Measurements from ENCODE around the gene GTF3C6.

GTF3C6 gene

DNA sequence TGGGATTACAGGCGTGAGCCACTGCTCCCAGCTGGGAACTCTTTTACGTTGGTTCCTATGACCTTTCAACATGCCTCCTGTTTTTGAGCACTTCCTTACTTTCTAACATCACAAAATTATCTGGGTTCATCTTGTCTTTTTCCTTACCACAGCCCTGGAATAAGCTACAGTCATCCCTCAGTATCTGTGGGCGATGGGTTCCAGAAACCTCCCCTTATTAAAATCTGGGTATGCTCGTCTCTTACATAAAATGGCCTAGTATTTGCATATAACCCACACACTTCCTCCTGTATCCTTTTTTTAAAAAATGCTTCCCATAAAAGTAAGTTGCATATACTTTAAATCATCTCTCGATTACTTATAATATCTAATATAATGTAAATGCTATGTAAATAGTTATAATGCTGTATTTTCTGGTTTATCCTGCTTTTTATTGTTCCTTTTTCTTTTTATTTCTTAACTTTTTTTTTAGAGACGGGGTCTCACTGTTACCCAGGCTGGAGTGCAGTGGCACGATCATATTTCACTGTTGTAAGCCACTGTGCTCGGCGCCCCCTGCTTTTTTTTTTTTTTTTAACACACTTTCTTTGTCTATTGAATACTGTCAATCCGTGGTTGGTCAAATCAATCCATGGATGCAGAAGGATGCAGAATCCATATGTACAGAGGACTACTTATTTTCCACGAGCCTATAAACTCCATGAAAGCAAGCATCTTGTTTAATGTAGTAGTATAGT is 32.5 kb downstream of the GTF3C6 start:
- ChIA-PET CTCF (interaction anchor here (0.8 to 0.9 kb wide), 3 partner anchors 309 to 463 kb away, joined by 3 to 4 read pairs (median 3); no protein-coding TSS in a partner anchor), POLR2A (no interaction called here)
- Histone ChIP-seq H3K4me1 (ENCODE audit: control extremely low read depth in 1 of 4, control insufficient read depth in 4 of 4, insufficient read depth in 4 of 4, low read length in 3 of 4) (no peaks in the 10 kb centered on the region), H3K9me3 (ENCODE audit: control extremely low read depth in 1 of 5, control insufficient read depth in 4 of 5, insufficient read depth in 2 of 5, low read depth in 1 of 5, low read length in 4 of 5) (no peaks in the 10 kb centered on the region), H3K27me3 (replicated peaks in 2 of 5; ENCODE audit: control insufficient read depth in 4 of 5, insufficient read depth in 5 of 5, low read length in 4 of 5) (no peaks in the 10 kb centered on the region), H3K27ac (ENCODE audit: insufficient read depth in 1 of 2, low read depth in 1 of 2, low read length in 2 of 2, poor library complexity in 1 of 2, severe bottlenecking in 2 of 2) (no peak overlapping the region), H3K4me3 (ENCODE audit: control insufficient read depth in 1 of 7, extremely low read depth in 1 of 7, insufficient read depth in 4 of 7, low read depth in 2 of 7, low read length in 6 of 7) (no peak overlapping the region), H3K36me3 (ENCODE audit: control insufficient read depth in 4 of 4, insufficient read depth in 4 of 4, low read length in 3 of 4) (peaks cover 5 to 48% (median 36%) of the 10 kb centered on the region in 4 experiments)
- 100% methylated on average over 5 of the region's 11 CpGs for WGBS (ENCODE audit: insufficient coverage)
- no peak for DNase-seq

- Histone ChIP-seq H3K4me3 (ENCODE audit: control insufficient read depth in 1 of 7, extremely low read depth in 1 of 7, insufficient read depth in 4 of 7, low read depth in 2 of 7, low read length in 6 of 7) (no peak overlapping the region), H3K36me3 (ENCODE audit: control insufficient read depth in 4 of 4, insufficient read depth in 4 of 4, low read length in 3 of 4) (peaks cover 14 to 72% (median 49%) of the 10 kb centered on the region in 4 experiments), H3K27ac (ENCODE audit: insufficient read depth in 1 of 2, low read depth in 1 of 2, low read length in 2 of 2, poor library complexity in 1 of 2, severe bottlenecking in 2 of 2) (no peak overlapping the region), H3K27me3 (replicated peaks in 2 of 5; ENCODE audit: control insufficient read depth in 4 of 5, insufficient read depth in 5 of 5, low read length in 4 of 5) (no peaks in the 10 kb centered on the region), H3K9me3 (ENCODE audit: control extremely low read depth in 1 of 5, control insufficient read depth in 4 of 5, insufficient read depth in 2 of 5, low read depth in 1 of 5, low read length in 4 of 5) (no peaks in the 10 kb centered on the region), H3K4me1 (ENCODE audit: control extremely low read depth in 1 of 4, control insufficient read depth in 4 of 4, insufficient read depth in 4 of 4, low read length in 3 of 4) (no peaks in the 10 kb centered on the region)
- ChIA-PET POLR2A (no interaction called here), CTCF (interaction anchor here (1.6 kb wide), 1 partner anchor 468 kb away, joined by 6 read pairs; no protein-coding TSS in a partner anchor)
- WGBS (ENCODE audit: insufficient coverage), result 95% methylated on average over 9 of the region's 9 CpGs
- no peak for DNase-seq
Measured at GRCh38 chr6:110996691-110997090, 38.2 kb downstream of the GTF3C6 start.

GRCh38 chr6:110999634-111000270 is 41.2 kb downstream of the GTF3C6 start:
- CTCF ChIA-PET, result interaction anchor here (0.6 to 3.4 kb wide), 11 partner anchors 11 to 1101 kb away, joined by 3 to 32 read pairs (median 3); no protein-coding TSS in a partner anchor
- no peak overlapping the region for H3K4me3 ChIP-seq (ENCODE audit: control insufficient read depth in 1 of 7, extremely low read depth in 1 of 7, insufficient read depth in 4 of 7, low read depth in 2 of 7, low read length in 6 of 7)
- H3K9me3 ChIP-seq (ENCODE audit: control extremely low read depth in 1 of 5, control insufficient read depth in 4 of 5, insufficient read depth in 2 of 5, low read depth in 1 of 5, low read length in 4 of 5), result no peaks in the 10 kb centered on the region
- H3K36me3 ChIP-seq (ENCODE audit: control insufficient read depth in 4 of 4, insufficient read depth in 4 of 4, low read length in 3 of 4), result peaks cover 15 to 71% (median 55%) of the 10 kb centered on the region in 4 experiments
- no peaks in the 10 kb centered on the region for H3K27me3 ChIP-seq (replicated peaks in 2 of 5; ENCODE audit: control insufficient read depth in 4 of 5, insufficient read depth in 5 of 5, low read length in 4 of 5)
- H3K4me1 ChIP-seq (ENCODE audit: control extremely low read depth in 1 of 4, control insufficient read depth in 4 of 4, insufficient read depth in 4 of 4, low read length in 3 of 4), result no peaks in the 10 kb centered on the region
- POLR2A ChIA-PET, result no interaction called here
- WGBS (ENCODE audit: insufficient coverage), result 60% methylated on average over 1 of the region's 2 CpGs
- peak; percentile 57 to 79 (median 77) for DNase-seq
- H3K27ac ChIP-seq (ENCODE audit: insufficient read depth in 1 of 2, low read depth in 1 of 2, low read length in 2 of 2, poor library complexity in 1 of 2, severe bottlenecking in 2 of 2), result no peak overlapping the region

DNA sequence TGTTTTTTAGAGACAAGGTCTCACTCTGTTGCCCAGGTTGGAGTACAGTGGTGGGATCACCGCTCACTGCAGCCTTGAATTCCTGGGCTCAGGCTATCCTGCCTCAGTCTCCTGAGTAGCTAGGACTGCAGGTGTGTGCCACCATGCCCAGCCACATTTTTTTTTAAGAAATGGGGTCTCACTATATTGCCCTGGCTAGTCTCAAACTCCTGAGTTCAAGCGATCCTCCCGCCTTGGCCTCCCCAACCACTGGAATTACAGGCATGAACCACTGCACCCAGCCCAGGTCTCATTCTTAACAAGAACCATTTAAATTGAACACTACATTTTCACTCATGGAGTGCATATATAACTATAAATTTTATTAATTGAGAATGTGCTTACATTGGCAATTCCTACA is 43.8 kb downstream of the GTF3C6 start:
- H3K4me1 ChIP-seq (ENCODE audit: control extremely low read depth in 1 of 4, control insufficient read depth in 4 of 4, insufficient read depth in 4 of 4, low read length in 3 of 4), result no peaks in the 10 kb centered on the region
- no peak overlapping the region for H3K27ac ChIP-seq (ENCODE audit: insufficient read depth in 1 of 2, low read depth in 1 of 2, low read length in 2 of 2, poor library complexity in 1 of 2, severe bottlenecking in 2 of 2)
- H3K36me3 ChIP-seq (ENCODE audit: control insufficient read depth in 4 of 4, insufficient read depth in 4 of 4, low read length in 3 of 4), result peaks cover 15 to 69% (median 43%) of the 10 kb centered on the region in 4 experiments
- WGBS (ENCODE audit: insufficient coverage), result 100% methylated on average over 2 of the region's 3 CpGs
- H3K4me3 ChIP-seq (ENCODE audit: control insufficient read depth in 1 of 7, extremely low read depth in 1 of 7, insufficient read depth in 4 of 7, low read depth in 2 of 7, low read length in 6 of 7), result no peak overlapping the region
- H3K27me3 ChIP-seq (replicated peaks in 2 of 5; ENCODE audit: control insufficient read depth in 4 of 5, insufficient read depth in 5 of 5, low read length in 4 of 5), result no peaks in the 10 kb centered on the region
- POLR2A ChIA-PET, result no interaction called here
- DNase-seq, result no peak
- CTCF ChIA-PET, result interaction anchor here (0.8 to 1.3 kb wide), 4 partner anchors 9 to 458 kb away, joined by 3 to 8 read pairs (median 3); no protein-coding TSS in a partner anchor
- H3K9me3 ChIP-seq (ENCODE audit: control extremely low read depth in 1 of 5, control insufficient read depth in 4 of 5, insufficient read depth in 2 of 5, low read depth in 1 of 5, low read length in 4 of 5), result no peaks in the 10 kb centered on the region

- WGBS (ENCODE audit: insufficient coverage), result 100% methylated on average over 2 of the region's 2 CpGs
- Histone ChIP-seq H3K27me3 (replicated peaks in 2 of 5; ENCODE audit: control insufficient read depth in 4 of 5, insufficient read depth in 5 of 5, low read length in 4 of 5) (no peaks in the 10 kb centered on the region), H3K36me3 (ENCODE audit: control insufficient read depth in 4 of 4, insufficient read depth in 4 of 4, low read length in 3 of 4) (peaks cover 16 to 63% (median 38%) of the 10 kb centered on the region in 4 experiments), H3K4me3 (ENCODE audit: control insufficient read depth in 1 of 7, extremely low read depth in 1 of 7, insufficient read depth in 4 of 7, low read depth in 2 of 7, low read length in 6 of 7) (no peak overlapping the region), H3K9me3 (ENCODE audit: control extremely low read depth in 1 of 5, control insufficient read depth in 4 of 5, insufficient read depth in 2 of 5, low read depth in 1 of 5, low read length in 4 of 5) (peaks cover 0 to 4% (median 0%) of the 10 kb centered on the region in 5 experiments), H3K27ac (ENCODE audit: insufficient read depth in 1 of 2, low read depth in 1 of 2, low read length in 2 of 2, poor library complexity in 1 of 2, severe bottlenecking in 2 of 2) (no peak overlapping the region), H3K4me1 (ENCODE audit: control extremely low read depth in 1 of 4, control insufficient read depth in 4 of 4, insufficient read depth in 4 of 4, low read length in 3 of 4) (no peaks in the 10 kb centered on the region)
- DNase-seq, result peak; percentile 55 to 82 (median 80)
- ChIA-PET CTCF (interaction anchor here (0.6 to 5.0 kb wide), 21 partner anchors 8 to 576 kb away, joined by 3 to 74 read pairs (median 6); partner anchors contain the start of gene RPF2), POLR2A (no interaction called here)
Measured at GRCh38 chr6:111011360-111012142, 53.0 kb downstream of the GTF3C6 start.

DNA sequence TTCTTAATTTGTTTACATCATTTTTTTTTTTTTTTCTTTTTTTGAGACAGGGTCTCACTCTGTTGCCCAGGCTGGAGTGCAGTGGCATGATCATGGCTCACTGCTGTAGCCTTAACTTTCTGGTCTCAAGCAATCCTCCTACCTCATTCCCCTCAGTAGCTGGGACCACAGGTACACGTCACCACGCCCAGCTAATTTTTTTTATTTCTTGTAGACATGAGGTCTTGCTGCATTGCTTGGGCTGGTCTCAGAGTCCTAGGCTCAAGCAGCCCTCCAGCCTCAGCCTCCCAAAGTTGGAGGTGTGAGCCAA is 53.6 kb downstream of the GTF3C6 start:
- DNase-seq, result no peak
- 100% methylated on average over 1 of the region's 2 CpGs for WGBS (ENCODE audit: insufficient coverage)
- Histone ChIP-seq H3K9me3 (ENCODE audit: control extremely low read depth in 1 of 5, control insufficient read depth in 4 of 5, insufficient read depth in 2 of 5, low read depth in 1 of 5, low read length in 4 of 5) (peaks cover 0 to 4% (median 0%) of the 10 kb centered on the region in 5 experiments), H3K27ac (ENCODE audit: insufficient read depth in 1 of 2, low read depth in 1 of 2, low read length in 2 of 2, poor library complexity in 1 of 2, severe bottlenecking in 2 of 2) (no peak overlapping the region), H3K4me3 (ENCODE audit: control insufficient read depth in 1 of 7, extremely low read depth in 1 of 7, insufficient read depth in 4 of 7, low read depth in 2 of 7, low read length in 6 of 7) (no peak overlapping the region), H3K4me1 (ENCODE audit: control extremely low read depth in 1 of 4, control insufficient read depth in 4 of 4, insufficient read depth in 4 of 4, low read length in 3 of 4) (no peaks in the 10 kb centered on the region), H3K36me3 (ENCODE audit: control insufficient read depth in 4 of 4, insufficient read depth in 4 of 4, low read length in 3 of 4) (peaks cover 16 to 62% (median 36%) of the 10 kb centered on the region in 4 experiments), H3K27me3 (replicated peaks in 2 of 5; ENCODE audit: control insufficient read depth in 4 of 5, insufficient read depth in 5 of 5, low read length in 4 of 5) (no peaks in the 10 kb centered on the region)
- ChIA-PET POLR2A (no interaction called here), CTCF (interaction anchor here (0.9 to 5.0 kb wide), 12 partner anchors 9 to 479 kb away, joined by 4 to 74 read pairs (median 8); partner anchors contain the start of gene RPF2)
